Inflammatory macrophage treated with lipopolysaccharide for 4 hours (primary cell): ENCODE measurements around the gene SLC26A9.
A peak's percentile ranks its signal among the peaks of the same experiment; 100 is the strongest.

ENCODE experiments used
- DNase-seq: peaks from one replicate; pipeline ENCODE4 v3.0.0-alpha.2; 2020

Gene SLC26A9

DNA sequence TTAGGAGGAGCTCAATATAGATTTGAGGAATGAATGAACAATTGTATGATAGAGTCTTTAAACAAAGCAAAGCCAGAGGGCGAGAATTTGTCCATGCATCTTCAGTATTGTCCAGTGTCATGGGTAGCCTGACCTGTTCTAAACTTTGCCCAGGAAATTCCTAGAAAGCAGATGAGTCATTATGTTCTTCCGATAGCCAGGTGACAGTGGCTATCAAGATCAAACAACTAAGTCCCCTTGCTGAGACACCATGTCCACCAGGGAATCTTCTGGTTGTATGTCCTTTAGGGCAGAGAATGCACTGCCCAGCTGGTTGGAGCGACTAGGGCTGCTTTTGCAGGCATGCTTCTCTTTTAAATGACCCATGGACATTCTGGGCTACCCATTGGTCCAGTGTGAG, 1.8 kb upstream of the SLC26A9 start:
- no peak for DNase-seq

DNA sequence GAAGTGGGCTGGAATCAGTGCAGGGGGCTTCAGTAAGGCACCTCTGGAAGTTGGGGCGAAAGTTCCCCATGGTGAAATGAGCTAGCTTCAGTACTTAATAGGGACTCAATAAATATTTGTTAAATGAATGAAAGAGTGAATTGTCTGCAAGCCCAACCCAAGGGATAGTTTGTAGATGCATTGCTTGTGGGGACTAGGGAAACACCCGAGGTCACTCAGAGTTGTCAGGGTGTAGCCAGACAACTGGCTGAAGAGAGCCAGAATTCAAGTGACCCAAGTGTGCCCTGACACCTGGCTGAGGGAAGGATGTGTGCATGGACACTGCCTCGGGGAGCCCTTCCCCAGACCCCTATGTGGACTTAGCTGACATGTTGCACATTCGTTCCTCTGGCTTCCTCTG, 1.3 kb upstream of the SLC26A9 start:
- DNase-seq, result no peak

DNA sequence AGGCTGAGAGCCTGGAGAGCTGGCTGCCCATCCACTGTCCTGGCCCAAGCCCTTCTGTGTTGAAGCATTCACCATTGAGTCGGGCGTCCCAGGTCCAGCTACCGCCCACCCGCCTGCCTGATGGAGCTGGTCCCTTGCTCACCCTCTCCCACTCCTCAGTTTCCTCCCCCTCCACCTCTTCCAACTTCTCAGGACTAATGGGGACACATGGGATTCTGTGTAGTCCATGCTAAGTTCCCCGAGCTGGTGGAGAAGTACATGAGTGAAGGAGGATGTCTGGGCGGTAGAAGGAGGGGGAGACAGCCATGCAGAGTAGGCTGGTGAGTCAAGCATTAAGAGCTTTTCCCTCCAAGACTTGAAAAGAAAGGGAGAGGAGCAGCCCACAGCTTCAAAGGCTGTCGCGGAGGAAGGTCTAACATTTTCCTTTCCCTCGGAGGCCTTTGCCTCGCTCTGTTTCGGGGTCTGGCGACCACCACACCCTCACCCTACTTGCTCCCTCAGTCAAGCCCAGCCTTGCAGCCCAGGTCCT, 561 bp downstream of the SLC26A9 start:
- no peak for DNase-seq

DNA sequence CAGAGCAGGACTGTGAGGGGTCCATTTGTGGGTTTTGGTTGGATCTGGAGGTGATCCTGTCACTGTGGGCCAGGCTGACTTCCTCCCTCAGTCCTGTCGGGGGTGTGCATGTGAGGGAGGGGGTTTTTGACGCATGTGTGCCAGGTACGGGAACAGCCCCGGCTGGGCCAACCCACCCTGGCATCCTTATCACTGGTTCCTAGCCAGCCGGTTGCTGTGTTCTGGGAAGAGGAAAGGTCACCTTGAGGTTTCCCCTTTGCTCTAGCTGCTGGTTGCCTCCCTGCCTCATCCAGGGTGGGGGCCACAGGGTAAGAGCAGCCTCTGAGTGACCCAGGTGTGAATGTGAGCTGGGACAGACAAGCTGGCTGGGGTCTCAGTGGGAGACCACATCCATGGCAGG, 2.5 kb downstream of the SLC26A9 start:
- DNase-seq, result no peak

DNA sequence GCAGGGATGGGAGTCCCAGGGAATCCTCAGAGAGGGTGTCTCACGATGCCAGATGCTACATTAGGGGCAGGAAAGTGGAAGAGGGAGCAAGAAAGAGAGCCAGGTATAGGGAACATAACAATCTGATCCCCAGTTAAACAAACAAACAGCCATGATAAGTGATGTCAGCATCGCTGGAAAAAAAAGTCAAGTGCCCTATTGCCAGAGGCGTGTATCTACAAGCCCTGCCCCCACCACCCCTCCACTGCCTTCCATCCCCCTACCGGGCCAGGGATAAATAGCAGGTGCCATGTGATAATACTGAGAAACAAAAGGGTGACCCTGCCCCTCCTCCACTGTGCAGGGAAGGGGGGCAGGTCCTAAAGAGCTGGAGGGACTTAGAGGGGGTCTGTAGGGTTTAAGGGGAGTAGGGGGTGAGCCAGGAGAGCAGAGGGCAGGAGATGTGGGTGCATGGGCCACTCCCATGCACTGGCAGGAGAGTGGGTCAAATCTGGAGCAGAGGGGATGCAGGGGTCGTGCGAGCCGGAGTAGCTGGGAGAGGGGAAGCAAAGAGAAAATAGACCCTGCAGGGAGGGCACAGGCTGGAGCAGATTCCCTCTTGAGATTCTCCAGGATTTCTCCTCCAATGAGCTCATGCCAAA, 3.4 kb downstream of the SLC26A9 start:
- no peak for DNase-seq

DNA sequence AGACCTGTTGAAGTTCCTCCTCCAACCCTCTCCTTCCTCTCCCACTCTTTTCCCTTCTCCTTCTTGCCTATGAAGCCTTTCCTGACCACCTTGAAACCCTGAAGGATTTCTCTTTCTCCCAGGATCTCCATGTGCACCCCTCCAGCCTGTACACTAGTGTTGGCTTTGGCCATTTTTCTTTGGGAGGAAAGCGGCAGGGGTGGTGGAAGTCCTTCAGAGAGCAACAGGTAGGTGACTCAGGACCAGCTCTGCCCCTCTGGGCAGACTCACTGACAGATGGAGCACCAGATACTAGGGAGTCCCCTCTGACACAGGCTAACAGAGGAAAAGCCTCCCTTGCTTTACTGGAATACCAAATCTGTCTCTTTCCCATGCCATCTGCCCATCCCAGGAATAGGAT, 4.6 kb downstream of the SLC26A9 start:
- no peak for DNase-seq

DNA sequence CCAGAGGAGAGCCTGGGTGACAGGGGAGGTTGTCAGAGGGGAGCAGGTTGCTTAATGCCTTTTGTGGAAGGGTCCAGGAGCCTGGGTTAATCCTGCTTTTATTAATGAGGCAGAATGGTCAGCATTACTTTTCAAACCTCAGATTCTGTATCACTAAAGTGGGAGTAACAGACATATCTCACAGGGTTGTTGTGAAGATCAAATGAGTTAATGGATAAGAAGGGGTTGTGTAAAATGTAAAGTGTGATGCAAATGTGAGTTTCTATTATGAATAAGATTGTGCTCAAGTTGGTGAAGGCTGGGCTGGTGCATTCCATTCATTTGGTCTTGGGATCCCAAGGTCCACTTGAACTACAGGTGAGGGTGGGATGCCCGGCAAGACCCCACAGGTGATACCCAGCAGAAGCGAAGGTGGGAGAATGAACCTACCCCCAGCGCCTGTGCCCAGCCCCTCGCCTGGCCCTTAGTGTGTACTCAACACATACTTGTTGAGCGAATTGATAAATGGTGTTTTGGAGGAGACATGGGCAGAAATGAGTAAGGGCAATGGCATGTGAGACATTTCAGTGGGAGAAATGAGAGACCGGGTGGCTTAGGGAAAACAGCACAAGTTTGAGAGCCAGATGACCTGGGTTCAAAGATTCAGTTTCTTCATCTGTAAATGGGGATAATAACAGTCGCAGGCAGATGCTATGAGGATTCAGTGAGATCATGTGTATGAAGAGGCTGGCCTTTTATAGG, 6.2 kb downstream of the SLC26A9 start:
- DNase-seq, result no peak

DNA sequence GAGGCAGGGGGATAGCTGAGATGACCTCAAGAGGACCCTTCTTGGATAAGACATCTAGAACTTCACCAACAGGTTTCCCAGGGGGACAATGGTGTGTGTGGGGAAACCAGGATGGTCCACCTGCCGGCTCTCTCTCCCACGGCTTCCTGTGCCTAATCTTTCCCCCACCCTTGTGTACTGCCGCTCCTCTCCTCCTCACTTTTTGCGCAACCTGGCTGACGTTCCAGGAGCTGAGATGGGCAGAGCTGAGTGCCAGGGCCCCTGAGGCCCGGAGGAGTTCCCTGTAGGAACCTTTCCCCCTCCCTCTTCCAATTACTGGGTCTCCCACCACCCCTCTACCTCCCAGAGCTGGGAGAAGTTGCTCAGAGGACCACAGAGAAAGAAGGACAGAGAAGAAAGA, 6.9 kb downstream of the SLC26A9 start:
- no peak for DNase-seq

DNA sequence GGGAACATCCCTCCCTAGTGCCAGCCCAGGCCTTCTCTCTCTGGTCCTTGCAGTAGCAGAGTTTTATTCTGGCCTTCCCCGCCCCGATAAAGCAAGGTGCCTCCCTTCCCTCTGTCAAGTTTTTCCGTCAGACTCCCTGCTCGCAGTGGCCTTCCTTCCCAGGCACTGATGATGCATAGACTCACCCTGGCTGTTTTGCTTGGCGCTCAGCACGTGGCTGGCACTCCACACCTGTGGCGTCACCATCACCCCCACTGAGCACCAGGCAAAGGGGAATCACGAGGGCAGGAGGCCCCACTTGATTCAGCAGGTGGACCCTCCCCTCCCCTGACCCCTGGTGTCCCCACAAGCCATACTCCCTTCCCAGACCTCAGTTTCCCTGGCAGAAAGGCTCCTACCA, 7.4 kb downstream of the SLC26A9 start:
- no peak for DNase-seq

DNA sequence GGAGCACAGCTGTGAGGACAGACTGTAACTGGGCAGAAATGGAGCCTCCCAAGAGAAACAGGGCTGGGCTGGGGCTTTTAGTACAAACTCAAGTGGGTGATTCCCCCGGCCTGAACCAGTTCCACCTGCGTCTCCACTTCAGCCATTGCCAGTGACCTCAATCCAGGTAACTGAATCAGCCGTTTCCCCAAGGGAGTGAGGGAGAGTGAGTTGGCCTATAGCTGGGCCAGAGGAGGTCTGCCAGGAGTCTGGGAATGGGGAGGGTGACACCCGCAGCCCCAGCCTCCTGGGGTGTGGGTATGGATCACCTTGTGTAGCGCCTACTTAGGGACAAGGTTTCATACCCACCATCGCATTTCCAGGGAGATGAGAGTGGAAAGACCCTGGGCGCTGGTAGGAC, 8.5 kb downstream of the SLC26A9 start:
- DNase-seq, result no peak

DNA sequence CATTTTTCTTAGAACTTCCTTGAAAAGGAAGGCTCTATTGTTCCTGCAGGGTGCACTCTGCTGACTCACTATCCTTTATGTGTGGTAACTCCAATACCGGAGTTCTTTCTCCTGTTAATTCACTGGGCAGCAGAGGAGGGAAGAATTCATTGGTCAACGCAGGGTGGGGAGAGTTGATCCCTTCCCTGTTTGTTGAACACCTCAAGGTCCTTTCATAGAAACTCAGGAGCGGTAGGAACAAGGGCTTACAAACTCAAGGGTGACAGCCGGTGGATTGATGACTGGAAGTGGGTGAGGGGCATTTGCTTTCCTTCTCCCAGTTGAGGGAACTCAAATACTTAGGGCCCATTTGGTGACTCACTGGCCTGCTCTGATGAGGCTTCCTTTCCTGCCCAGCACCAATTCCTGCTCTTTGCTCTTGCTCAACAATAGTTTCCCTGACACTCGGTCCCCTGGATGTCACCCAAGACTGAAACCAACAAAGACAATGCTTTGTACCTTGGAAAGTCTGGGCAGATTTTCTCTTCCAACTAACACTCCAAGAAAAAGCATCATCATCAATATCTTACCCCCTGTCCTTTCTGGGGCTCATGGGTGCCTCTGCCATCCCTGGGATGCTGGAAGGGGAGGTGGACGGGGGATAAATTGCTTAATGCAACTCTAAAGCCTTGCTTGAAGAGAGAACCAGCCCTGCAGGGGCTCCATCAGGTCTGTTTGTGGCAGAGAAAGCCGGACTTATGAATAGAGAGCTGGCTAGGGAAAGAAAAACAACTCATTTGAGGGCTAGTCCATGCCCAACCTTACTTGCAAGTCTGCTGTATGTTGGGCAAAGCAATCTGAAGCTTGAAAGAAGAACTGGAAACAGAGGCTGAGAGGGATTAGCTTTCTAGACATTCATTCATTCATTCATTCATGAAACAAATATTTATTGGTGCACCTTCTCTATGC, 9.3 kb downstream of the SLC26A9 start:
- DNase-seq, result peak; percentile 62

DNA sequence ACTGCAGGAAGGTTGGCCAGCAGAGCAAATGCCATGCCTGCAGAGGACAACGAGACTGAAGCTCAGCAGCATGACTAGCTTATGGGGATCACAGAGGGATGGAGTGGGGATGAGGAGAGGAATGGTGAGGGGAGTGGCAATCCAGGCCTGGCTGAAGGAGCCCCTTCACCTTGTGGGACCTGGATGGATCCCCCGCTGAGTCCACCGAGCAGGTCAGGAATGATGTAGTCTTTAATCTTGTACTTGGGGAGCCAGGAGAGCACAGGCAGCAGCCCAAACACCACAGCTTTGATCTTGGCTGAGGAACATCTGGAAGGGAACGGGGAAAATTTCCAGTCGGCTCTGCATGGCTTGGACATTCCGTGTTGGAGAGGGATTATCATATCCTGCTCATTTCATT, 10.5 kb downstream of the SLC26A9 start:
- no peak for DNase-seq

DNA sequence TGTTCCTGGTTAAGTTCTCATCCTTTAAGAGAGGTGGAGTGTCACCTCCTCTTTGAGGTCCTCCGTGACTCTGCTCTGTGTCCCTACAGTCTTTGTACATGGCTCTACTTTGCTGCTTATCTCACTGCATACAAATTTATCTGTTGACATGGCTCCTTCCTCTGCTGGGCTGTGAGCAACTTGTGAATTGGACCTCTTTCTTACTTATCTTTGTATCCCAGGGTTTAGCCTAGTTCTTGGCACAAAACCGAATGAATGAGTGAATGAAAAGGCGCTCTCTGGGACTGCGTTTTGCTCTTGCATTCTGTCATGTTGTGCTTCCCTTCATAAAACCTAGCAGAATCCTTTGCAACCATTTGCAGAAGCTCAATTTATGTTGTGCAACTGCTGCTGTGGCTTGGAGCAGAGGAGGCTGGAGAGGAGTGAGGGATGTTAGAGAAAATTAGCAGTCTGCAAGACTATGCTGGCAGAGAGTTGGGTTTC, 12.4 kb downstream of the SLC26A9 start:
- DNase-seq, result peak; percentile 71

DNA sequence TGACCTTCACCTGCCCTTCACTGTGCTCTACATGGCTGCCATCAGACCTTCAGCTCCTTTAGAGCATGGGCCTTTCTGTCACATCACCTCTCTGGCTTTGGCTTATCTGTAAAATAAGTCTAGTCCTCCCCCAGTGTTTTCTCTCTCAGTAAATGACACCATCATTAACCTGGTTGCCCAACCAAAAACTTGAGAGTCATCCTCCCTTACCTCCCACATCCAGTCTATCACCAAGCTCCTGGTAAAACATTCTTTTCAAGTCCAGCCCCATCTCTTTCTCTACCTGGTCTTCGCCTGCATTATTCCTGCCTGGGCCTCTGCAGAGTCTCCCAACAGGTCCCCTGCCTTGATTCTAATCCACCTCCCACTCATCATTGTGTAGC, 13.1 kb downstream of the SLC26A9 start:
- peak; percentile 10 for DNase-seq

DNA sequence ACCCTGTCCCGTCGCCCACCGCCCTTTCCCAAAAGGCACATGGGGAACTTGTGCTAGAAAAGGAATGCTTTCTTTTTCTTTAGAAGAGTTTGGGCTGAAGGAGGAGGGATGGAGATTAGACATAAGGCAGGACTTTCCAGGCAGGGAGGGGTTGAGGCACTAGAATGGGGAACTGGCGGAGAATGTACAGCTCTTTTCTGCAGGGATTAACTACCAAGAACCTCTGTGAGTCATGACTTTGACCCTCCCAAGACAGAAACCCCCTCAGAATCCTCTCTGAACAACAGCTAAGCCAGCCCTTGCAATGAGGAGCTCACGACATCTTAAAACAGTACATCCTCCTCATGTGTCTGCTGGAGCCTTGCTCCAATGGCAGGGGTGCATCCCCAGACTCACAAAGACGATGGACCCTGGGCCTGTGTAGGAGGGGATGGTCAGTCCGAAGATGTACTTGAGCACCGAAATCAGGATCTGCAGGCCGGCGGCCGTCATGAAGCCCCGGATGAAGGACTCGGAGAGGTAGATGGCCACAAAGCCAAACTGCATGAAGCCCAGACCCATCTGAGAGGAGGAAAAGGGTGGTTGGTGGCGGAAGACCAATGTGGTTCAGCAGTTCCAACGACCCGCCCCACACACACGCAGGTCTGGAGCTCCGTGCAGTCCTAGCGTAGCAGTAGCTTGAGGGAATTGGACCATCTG, 13.6 kb downstream of the SLC26A9 start:
- peak; percentile 17 for DNase-seq

DNA sequence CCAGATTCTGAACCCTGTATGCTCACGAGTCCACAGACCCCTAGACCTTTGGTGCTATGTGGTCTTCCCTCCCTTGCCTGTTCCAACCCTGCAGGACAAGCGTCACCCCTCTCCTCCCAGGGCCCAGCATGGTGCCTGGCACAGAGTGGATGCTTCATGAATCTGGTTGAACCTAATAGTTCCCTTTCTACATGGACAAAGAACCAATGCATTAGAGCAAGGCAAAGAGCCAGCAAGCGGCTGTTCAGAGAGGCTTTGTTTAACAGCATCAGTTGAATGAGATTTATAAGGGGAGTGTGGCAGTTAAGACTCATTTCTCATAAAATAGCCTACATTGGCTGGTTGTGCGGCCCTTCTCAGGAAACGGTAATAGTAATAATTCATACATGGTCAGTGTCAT, 14.9 kb downstream of the SLC26A9 start:
- DNase-seq, result no peak

DNA sequence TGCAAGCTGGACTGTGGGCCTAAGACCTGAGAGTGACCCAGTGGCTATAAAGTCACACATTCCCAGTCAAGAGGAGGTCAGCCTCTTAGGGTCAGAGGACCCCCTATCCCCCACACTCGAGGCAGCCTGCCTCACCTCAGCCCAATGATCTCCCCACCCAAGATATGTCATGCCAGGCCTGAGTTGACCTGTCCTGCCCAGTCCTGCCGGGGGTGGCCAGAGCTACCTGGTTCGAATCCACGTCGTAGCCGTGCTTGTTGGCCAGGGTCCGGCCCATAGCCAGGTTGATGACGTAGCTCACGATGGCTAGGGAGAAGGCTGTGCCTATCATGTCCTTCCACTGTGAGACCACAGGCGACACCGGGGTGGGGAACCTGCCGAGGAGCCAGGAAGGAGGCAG, 15.6 kb downstream of the SLC26A9 start:
- no peak for DNase-seq

DNA sequence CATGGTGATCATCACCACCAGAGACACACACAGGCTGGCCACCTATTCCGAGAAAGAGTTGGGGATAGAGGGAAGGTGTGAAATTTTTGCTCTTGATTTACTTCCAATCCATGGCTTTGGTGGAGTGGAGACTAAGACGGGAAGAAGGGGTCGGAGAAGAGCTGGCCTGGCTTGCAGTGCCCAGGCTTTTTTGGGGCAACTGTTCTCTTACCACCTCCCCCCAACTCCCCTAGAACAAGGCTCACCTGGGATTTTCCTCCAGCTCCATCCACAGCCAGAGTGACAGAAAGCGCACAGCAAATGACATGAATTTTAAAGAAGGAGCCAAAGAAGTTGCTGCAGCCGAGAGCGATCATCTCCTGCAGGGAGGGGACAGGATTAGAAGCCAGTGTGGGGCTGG, 16.0 kb downstream of the SLC26A9 start:
- DNase-seq, result no peak

DNA sequence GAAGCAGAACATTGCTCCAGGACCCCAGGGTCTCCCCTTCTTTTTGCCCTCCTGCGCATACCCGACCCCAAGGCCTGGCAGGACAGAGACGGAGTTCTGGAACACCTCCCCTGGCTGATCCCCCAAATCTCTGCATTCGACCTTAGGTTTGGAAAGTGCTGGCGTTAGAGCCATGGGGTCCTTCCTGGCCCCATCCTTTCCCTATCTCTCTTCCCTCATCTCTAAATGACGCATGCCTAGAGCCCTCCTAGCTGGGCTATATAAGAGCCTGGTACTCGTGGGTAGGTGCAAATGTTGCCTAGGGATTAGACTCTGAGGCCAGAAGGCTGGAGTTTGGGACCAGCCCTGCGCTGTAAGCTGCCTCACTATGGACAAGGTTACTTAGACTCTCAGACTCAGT, 16.6 kb downstream of the SLC26A9 start:
- no peak for DNase-seq

DNA sequence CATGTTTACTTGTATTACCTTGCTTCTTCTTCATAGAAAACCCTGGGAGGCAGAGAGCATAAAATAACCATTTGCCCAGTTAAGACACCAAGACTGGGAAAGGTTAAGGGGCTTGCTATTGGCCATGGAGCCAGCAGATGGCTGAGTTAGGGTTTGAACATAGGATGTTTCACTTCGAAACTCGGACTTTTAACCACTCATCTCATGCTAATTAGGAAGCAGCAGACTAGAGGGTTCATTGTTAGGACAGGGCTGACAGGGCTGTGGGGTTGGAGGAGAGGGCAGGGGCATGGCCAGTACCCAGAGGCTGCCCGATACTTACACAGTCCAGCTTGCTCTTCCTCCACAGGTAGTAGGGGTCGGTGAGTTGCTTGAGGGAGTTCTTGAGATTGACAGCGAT, 17.0 kb downstream of the SLC26A9 start:
- DNase-seq, result no peak

DNA sequence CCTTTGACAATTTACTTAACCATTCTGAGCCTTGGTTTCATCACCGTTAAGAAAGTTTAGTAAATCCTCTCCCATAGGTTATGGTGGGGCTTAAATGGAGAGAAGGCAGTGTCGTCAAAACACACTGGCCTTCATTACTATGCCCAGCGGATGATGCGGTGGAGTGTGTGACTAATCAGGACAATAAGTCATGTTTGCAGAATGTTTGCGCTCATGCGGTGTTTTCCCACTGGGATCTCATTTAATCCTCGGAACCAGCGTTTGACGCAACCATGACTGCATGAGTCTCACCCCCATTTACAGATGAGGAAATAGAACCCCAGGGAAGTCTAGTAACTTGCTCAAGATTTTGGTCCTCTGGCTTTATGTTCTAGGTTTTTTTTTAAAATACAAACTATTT, 17.5 kb downstream of the SLC26A9 start:
- DNase-seq, result peak; percentile 57

DNA sequence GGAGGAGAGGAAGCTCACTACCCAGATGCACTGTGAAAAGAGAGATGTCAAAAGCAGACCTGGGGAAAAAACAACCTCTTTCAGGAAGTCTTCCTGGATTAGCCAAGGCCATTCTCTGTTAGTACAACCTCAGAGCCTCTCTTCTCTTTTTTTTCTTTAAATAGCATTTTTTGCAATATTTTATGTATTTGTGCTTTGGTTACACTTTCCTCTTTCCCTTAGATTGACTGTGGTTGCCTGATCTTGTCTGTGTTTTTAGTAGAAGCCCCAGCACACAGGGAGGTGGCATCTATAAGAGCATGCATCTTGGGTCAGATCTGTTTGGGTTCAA, 18.8 kb downstream of the SLC26A9 start:
- peak; percentile 51 for DNase-seq
